Activated CD8-positive, alpha-beta memory T cell treated with anti-CD3 and anti-CD28 coated beads for 4 hours (primary cell): ENCODE data around the gene DISC1.
"Not testable (repeated sequence)": the region's sequence is repeated elsewhere in the genome, so short reads cannot be mapped to it uniquely, and the experiment has no call there.

Experiments
- DNase-seq, 2 donors: peaks; one replicate each; pipeline ENCODE4 v3.0.0-alpha.2; 2020; ENCODE audit warnings: low read depth in 2 of 2

Gene DISC1

GRCh38 chr1:231605149-231606100 is 21.2 kb upstream of the DISC1 start:
- no peak for DNase-seq

GRCh38 chr1:231606712-231607111 is 19.9 kb upstream of the DISC1 start:
- DNase-seq: no peak

- no peak for DNase-seq
These were observed 16.2 kb upstream of the DISC1 start for GRCh38 chr1:231610388-231610787.

GRCh38 chr1:231611111-231611510 is 15.5 kb upstream of the DISC1 start:
- DNase-seq: no peak

- DNase-seq: no peak
These were observed 14.7 kb upstream of the DISC1 start for GRCh38 chr1:231611851-231612250.

GRCh38 chr1:231612393-231613089 is 14.0 kb upstream of the DISC1 start:
- DNase-seq: no peak

- DNase-seq: no peak
These were observed 12.9 kb upstream of the DISC1 start for GRCh38 chr1:231613419-231614349.

GRCh38 chr1:231616667-231617066 is 9.9 kb upstream of the DISC1 start:
- DNase-seq: no peak

- no peak for DNase-seq
These were observed 7.9 kb upstream of the DISC1 start for GRCh38 chr1:231618609-231619256.

- no peak for DNase-seq
These were observed 7.3 kb upstream of the DISC1 start for GRCh38 chr1:231619257-231619634.

GRCh38 chr1:231625042-231625441 is 1.5 kb upstream of the DISC1 start:
- DNase-seq: not testable (repeated sequence)

GRCh38 chr1:231625975-231626534 is 535 bp upstream of the DISC1 start:
- no peak for DNase-seq

GRCh38 chr1:231626951-231627614 is 493 bp downstream of the DISC1 start:
- DNase-seq: no peak

GRCh38 chr1:231628207-231628876 is 1.8 kb downstream of the DISC1 start:
- DNase-seq: no peak

GRCh38 chr1:231629132-231629531 is 2.5 kb downstream of the DISC1 start:
- no peak for DNase-seq

GRCh38 chr1:231630558-231631205 is 4.1 kb downstream of the DISC1 start:
- DNase-seq: no peak

GRCh38 chr1:231631717-231632116 is 5.1 kb downstream of the DISC1 start:
- DNase-seq: no peak

- no peak for DNase-seq
These were observed 5.5 kb downstream of the DISC1 start for GRCh38 chr1:231632119-231632518.

GRCh38 chr1:231634323-231635013 is 7.9 kb downstream of the DISC1 start:
- DNase-seq: no peak
